PC-9 (cell line): Measurements from ENCODE around the gene DOCK1. TPM values are rescaled to one million over a fixed set of nuclear protein-coding genes. Genes with fewer than 3 reads are reported as not detected.

Experiments
- BruUV-seq: library from RNA; stranded (reverse); fragments of 400-500 nt; replicated peaks from 2 replicates; lab custom pipeline; 2021; lab: Mats Ljungman, UMichigan
- CTCF ChIA-PET: fragments of 300-600 bp; sonication (Branson Sonifier 250); formaldehyde crosslinking; loops from one replicate; lab custom pipeline; 2022; ENCODE audit warnings: antibody characterized with exemption; lab: Charles Lee
- POLR2A ChIA-PET: fragments of 300-600 bp; sonication (Branson Sonifier 250); formaldehyde crosslinking; loops from one replicate; lab custom pipeline; 2022; ENCODE audit warnings: antibody characterized with exemption; ENCODE audit not compliant: unreplicated experiment; lab: Charles Lee
- DNase-seq, 2 experiments: peaks; one replicate each; pipeline versions ENCODE4 v3.0.0 to v3.0.0-alpha.2; 2015 to 2022; ENCODE audit warnings: mixed read lengths in 1 of 2
- H2AFZ ChIP-seq: fragments of 200-600 bp; sonication (generic); 2 replicates; pipeline ENCODE4 v1.8.1; 2017; ENCODE audit warnings: antibody characterized with exemption
- H3F3A ChIP-seq: fragments of 200-600 bp; sonication (generic); 2 replicates; pipeline ENCODE4 v1.8.1; 2017; ENCODE audit warnings: antibody characterized with exemption, mild to moderate bottlenecking, low read depth; ENCODE audit not compliant: insufficient read depth
- H3K27ac ChIP-seq: fragments of 200-600 bp; sonication (generic); 2 replicates; pipeline ENCODE4 v1.6.1; 2016; ENCODE audit warnings: mixed run types
- H3K27me3 ChIP-seq: fragments of 200-600 bp; sonication (generic); 2 replicates; pipeline ENCODE4 v1.6.1; 2016; ENCODE audit warnings: low read depth, mixed run types; ENCODE audit not compliant: insufficient read depth
- H3K36me3 ChIP-seq: fragments of 200-600 bp; sonication (generic); 2 replicates; pipeline ENCODE4 v1.6.1; 2016; ENCODE audit warnings: low read depth, mixed run types
- H3K4me1 ChIP-seq: fragments of 200-600 bp; sonication (generic); replicated peaks from 2 replicates; pipeline ENCODE4 v1.6.1; 2016; ENCODE audit warnings: mixed run types; ENCODE audit not compliant: insufficient read depth
- H3K4me2 ChIP-seq: fragments of 200-600 bp; sonication (generic); 2 replicates; pipeline ENCODE4 v1.6.1; 2017; ENCODE audit warnings: mixed run types
- H3K4me3 ChIP-seq: fragments of 200-600 bp; sonication (generic); 2 replicates; pipeline ENCODE4 v1.6.1; 2016; ENCODE audit warnings: mixed run types
- H3K79me2 ChIP-seq: fragments of 200-600 bp; sonication (generic); 2 replicates; pipeline ENCODE4 v1.6.1; 2017; ENCODE audit warnings: low read depth, mixed run types
- H3K9me2 ChIP-seq: fragments of 200-600 bp; sonication (generic); 2 replicates; pipeline ENCODE4 v1.8.1; 2017; ENCODE audit warnings: mild to moderate bottlenecking; ENCODE audit not compliant: insufficient read depth
- H3K9me3 ChIP-seq: fragments of 200-600 bp; sonication (generic); 2 replicates; pipeline ENCODE4 v1.8.1; 2016; ENCODE audit warnings: low read depth; ENCODE audit not compliant: insufficient read depth
- H4K20me1 ChIP-seq: fragments of 200-600 bp; sonication (generic); 2 replicates; pipeline ENCODE4 v1.8.1; 2017; ENCODE audit not compliant: insufficient read depth
- EZH2 ChIP-seq: fragments of 200-600 bp; sonication (generic); IDR thresholded peaks from 2 replicates; pipeline ENCODE4 v1.8.0; 2017; ENCODE audit warnings: antibody characterized with exemption, low read depth
- intact Hi-C: fragments of 100-400 bp; cut with micrococcal nuclease; formaldehyde crosslinking; loops from one replicate; pipeline ENCODE4 v1.10.0; 2022; ENCODE audit not compliant: unreplicated experiment
- total RNA-seq: library from RNA; stranded (reverse); gene quantifications from 2 replicates; pipeline ENCODE4 v1.2.3, GENCODE V29; 2021
- TF ChIP-seq, protein P1 (sequence below): fragments of 200-600 bp; sonication (generic); conservative IDR thresholded peaks from 2 replicates; pipeline ENCODE4 v1.6.1; 2017; ENCODE audit warnings: mixed run types, antibody characterized with exemption, mild to moderate bottlenecking, moderate library complexity

Gene DOCK1
- total RNA-seq, 1 experiment from 2014 or later = 24.8 TPM

- H3K9me3 ChIP-seq = no peaks in the 10 kb centered on the region
- intact Hi-C loops = no loop called here
- no peaks in the 10 kb centered on the region for H3K36me3 ChIP-seq
- no TSS peak for BruUV-seq
- POLR2A ChIA-PET = no interaction called here
- no peaks in the 10 kb centered on the region for H3F3A ChIP-seq
- no peak for TF ChIP-seq EZH2
- H3K4me3 ChIP-seq = no peak overlapping the region
- H3K27me3 ChIP-seq = no peaks in the 10 kb centered on the region
- H3K79me2 ChIP-seq = no peaks in the 10 kb centered on the region
- DNase-seq = no peak
- no peaks in the 10 kb centered on the region for H3K9me2 ChIP-seq
- H3K27ac ChIP-seq = no peak overlapping the region
- CTCF ChIA-PET = no interaction called here
- H4K20me1 ChIP-seq = no peaks in the 10 kb centered on the region
- no peaks in the 10 kb centered on the region for H3K4me1 ChIP-seq
- no peak overlapping the region for H2AFZ ChIP-seq
- H3K4me2 ChIP-seq = no peak overlapping the region
These were observed 410.7 kb downstream of the DOCK1 start for GRCh38 chr10:127315888-127316287.

DNA sequence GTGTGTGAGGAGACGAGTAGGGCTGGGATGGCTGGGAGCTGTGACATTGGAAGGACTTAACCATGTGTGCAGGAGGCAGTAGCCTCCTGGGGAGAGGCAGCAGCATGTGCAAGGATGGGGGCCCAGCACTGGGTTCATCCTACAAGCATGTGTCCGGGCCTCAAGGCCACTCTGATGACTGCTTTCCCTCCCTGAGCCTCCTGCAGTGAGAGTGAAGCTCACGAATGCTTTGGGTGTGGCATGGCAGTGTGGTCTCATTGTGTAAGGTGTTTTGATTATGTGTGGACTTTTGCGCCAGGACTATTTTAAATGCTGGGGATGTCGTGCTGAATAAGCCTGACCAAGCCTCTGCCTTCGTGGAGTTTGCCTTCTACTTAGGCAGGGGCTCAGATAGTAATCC is 413.2 kb downstream of the DOCK1 start:
- POLR2A ChIA-PET = no interaction called here
- no TSS peak for BruUV-seq
- no peak overlapping the region for H3K4me2 ChIP-seq

DNA sequence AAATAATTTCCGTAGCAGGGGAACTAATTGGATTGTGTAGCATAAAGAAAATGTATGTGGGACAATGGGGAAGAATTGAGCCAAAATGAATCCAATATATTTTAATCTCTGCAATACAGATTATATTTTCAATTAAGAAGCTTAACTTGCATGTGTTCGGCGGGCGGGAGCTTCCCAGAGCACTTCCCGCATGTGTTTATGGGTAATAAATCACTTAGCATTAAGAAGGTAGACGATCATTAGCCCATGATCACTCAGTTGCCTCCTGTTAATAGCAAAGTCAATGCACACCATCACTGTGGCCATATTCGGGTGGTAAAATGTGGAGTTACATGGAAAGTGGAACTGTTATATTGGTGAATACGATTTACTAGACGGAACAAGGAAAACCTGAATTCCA is 414.0 kb downstream of the DOCK1 start:
- H2AFZ ChIP-seq = no peak overlapping the region
- no peaks in the 10 kb centered on the region for H3K9me2 ChIP-seq
- no TSS peak for BruUV-seq
- H3K9me3 ChIP-seq = no peaks in the 10 kb centered on the region
- POLR2A ChIA-PET = no interaction called here
- H3F3A ChIP-seq = no peaks in the 10 kb centered on the region
- CTCF ChIA-PET = interaction anchor here (0.6 kb wide), 1 partner anchor 227 kb away, joined by 4 read pairs; no protein-coding TSS in a partner anchor
- H3K4me1 ChIP-seq = no peaks in the 10 kb centered on the region
- H4K20me1 ChIP-seq = no peaks in the 10 kb centered on the region
- H3K27me3 ChIP-seq = no peaks in the 10 kb centered on the region
- TF ChIP-seq EZH2 = no peak
- TF ChIP-seq, protein P1, sequence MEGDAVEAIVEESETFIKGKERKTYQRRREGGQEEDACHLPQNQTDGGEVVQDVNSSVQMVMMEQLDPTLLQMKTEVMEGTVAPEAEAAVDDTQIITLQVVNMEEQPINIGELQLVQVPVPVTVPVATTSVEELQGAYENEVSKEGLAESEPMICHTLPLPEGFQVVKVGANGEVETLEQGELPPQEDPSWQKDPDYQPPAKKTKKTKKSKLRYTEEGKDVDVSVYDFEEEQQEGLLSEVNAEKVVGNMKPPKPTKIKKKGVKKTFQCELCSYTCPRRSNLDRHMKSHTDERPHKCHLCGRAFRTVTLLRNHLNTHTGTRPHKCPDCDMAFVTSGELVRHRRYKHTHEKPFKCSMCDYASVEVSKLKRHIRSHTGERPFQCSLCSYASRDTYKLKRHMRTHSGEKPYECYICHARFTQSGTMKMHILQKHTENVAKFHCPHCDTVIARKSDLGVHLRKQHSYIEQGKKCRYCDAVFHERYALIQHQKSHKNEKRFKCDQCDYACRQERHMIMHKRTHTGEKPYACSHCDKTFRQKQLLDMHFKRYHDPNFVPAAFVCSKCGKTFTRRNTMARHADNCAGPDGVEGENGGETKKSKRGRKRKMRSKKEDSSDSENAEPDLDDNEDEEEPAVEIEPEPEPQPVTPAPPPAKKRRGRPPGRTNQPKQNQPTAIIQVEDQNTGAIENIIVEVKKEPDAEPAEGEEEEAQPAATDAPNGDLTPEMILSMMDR = no peak
- no peak overlapping the region for H3K4me2 ChIP-seq
- no peak for DNase-seq
- H3K79me2 ChIP-seq = no peaks in the 10 kb centered on the region
- no peak overlapping the region for H3K4me3 ChIP-seq
- no peak overlapping the region for H3K27ac ChIP-seq
- intact Hi-C loops = no loop called here
- H3K36me3 ChIP-seq = no peaks in the 10 kb centered on the region

More for the DNA sequence above, 413.2 kb downstream of the DOCK1 start:
- H4K20me1 ChIP-seq = no peaks in the 10 kb centered on the region
- H3K36me3 ChIP-seq = no peaks in the 10 kb centered on the region
- DNase-seq = no peak
- H3K9me3 ChIP-seq = no peaks in the 10 kb centered on the region
- no peaks in the 10 kb centered on the region for H3K27me3 ChIP-seq
- intact Hi-C loops = no loop called here
- H3K4me1 ChIP-seq = no peaks in the 10 kb centered on the region
- CTCF ChIA-PET = interaction anchor here (0.6 kb wide), 1 partner anchor 228 kb away, joined by 4 read pairs; no protein-coding TSS in a partner anchor
- H3K27ac ChIP-seq = no peak overlapping the region
- TF ChIP-seq, protein P1 = no peak
- TF ChIP-seq EZH2 = no peak
- no peak overlapping the region for H3K4me3 ChIP-seq
- no peaks in the 10 kb centered on the region for H3F3A ChIP-seq
- no peaks in the 10 kb centered on the region for H3K9me2 ChIP-seq
- H3K79me2 ChIP-seq = no peaks in the 10 kb centered on the region
- no peak overlapping the region for H2AFZ ChIP-seq

DNA sequence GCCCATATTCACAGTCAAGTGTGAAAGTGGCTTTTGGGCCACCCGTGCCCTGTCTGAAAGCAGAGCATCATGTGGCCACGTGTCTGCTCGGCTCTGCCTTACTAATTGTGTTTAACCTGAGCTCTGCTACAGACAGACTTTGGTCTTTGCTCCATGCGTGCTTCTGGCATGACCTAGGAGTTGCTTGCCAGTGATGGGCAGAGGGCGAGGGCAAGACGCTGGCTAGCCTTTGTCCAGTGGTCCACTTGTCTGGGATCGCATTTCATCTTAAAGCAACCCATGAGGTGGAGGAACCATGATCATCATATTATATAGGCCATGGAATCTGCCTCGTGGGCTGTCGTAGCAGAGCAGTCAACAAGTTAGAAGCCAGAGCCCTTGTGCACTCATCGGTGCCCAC is 414.5 kb downstream of the DOCK1 start:
- Histone ChIP-seq H3K36me3 (no peaks in the 10 kb centered on the region), H3K27ac (no peak overlapping the region), H3F3A (no peaks in the 10 kb centered on the region), H3K4me3 (no peak overlapping the region), H3K79me2 (no peaks in the 10 kb centered on the region), H3K4me2 (no peak overlapping the region), H3K9me2 (no peaks in the 10 kb centered on the region), H2AFZ (no peak overlapping the region), H3K4me1 (no peaks in the 10 kb centered on the region), H3K27me3 (no peaks in the 10 kb centered on the region), H3K9me3 (no peaks in the 10 kb centered on the region), H4K20me1 (no peaks in the 10 kb centered on the region)
- no peak for DNase-seq
- no TSS peak for BruUV-seq
- TF ChIP-seq EZH2 = no peak
- TF ChIP-seq, protein P1 = no peak
- ChIA-PET POLR2A (no interaction called here), CTCF (no interaction called here)
- intact Hi-C loops = no loop called here
